Left lung (tissue), 10 donors: ENCODE measurements around the gene CAMK2D. TPM values are rescaled to one million over a fixed set of nuclear protein-coding genes. Genes with fewer than 3 reads are reported as not detected.

ENCODE experiments used
- ATAC-seq: fragments of 200-7000 bp; cut with Tn5 transposase; one replicate; pipeline ENCODE4 v1.9.1; 2020; ENCODE audit warnings: moderate library complexity
- DNase-seq, 4 donors: peaks; one replicate each; pipeline ENCODE4 v3.0.0-alpha.2; 2013 to 2020
- H3K27ac ChIP-seq, 2 donors: fragments of 200-600 bp; sonication (generic) in 1 of 2; one replicate each; pipeline versions ENCODE4 v1.5.0 to v1.8.0; 2020 to 2021
- H3K27me3 ChIP-seq, 2 donors: fragments of 200-600 bp; sonication (generic) in 1 of 2; one replicate each; pipeline versions ENCODE4 v1.5.0 to v1.8.0; 2020 to 2021
- H3K36me3 ChIP-seq, 2 donors: fragments of 200-600 bp; sonication (generic) in 1 of 2; one replicate each; pipeline versions ENCODE4 v1.5.0 to v1.8.0; 2020 to 2021
- H3K4me1 ChIP-seq, 2 donors: fragments of 200-600 bp; one replicate each; pipeline ENCODE4 v1.8.0; 2021
- H3K4me3 ChIP-seq, 2 donors: fragments of 200-600 bp; sonication (generic) in 1 of 2; one replicate each; pipeline versions ENCODE4 v1.5.0 to v1.8.0; 2020 to 2021; ENCODE audit warnings: mild to moderate bottlenecking in 1 of 2
- H3K9me3 ChIP-seq, 2 donors: fragments of 200-600 bp; sonication (generic) in 1 of 2; one replicate each; pipeline versions ENCODE4 v1.5.0 to v1.8.0; 2020 to 2021
- intact Hi-C, 2 donors: fragments of 100-400 bp; cut with DNase I; formaldehyde crosslinking; loops; one replicate each; pipeline versions ENCODE4 v1.11.2 to v1.14.2; 2022
- polyA plus RNA-seq, 6 donors: library from polyadenylated mRNA; unstranded; fragments of 120-200 nt; gene quantifications; one replicate each; pipeline ENCODE4 v1.2.1, GENCODE V29; 2013; ENCODE audit not compliant: insufficient read length in 6 of 6
- total RNA-seq, 2 donors: library from RNA; stranded (reverse); fragmentation: NEBNext Ultra II Directional; extraction: Animal tissue kit (Norgen Biotek cat#: 25700); gene quantifications; one replicate each; pipeline ENCODE4 v1.2.1, GENCODE V29; 2021
- TF ChIP-seq, protein P1 (sequence below), 2 donors: fragments of 200-600 bp; sonication (generic) in 1 of 2; IDR thresholded peaks; one replicate each; pipeline versions ENCODE4 v1.5.0 to v1.8.0; 2021; ENCODE audit warnings: antibody characterized with exemption in 2 of 2
- donor health status: DM: no; HTN: yes; CAD: no.
- donor health status: DM: no; HTN: no; CAD: no.

CAMK2D gene
- total and polyA plus RNA-seq, 8 donors: 50.3 to 93.2 (median 68.4) TPM

DNA sequence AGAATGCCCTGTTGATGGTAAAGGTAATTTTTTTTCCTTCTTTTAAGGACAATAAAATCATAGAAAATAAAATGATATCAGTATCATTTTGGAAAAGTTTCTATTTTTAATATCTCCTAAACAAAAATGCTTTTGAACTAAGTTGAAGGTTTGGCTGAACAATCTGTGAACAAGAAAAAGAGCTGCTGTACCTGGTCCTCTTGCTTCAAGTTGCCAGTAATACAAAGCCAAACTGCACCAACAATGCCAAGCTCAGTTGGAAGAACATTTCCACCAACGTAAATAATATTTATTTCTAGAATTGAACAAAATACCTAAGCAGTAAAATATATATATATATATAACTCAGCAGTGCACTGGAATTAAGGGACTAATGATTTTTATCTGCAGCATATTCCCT, 132.8 kb downstream of the CAMK2D start:
- no peak for DNase-seq
- Histone ChIP-seq H3K4me3 (no peak overlapping the region), H3K27ac (no peak overlapping the region), H3K36me3 (no peaks in the 10 kb centered on the region), H3K4me1 (no peaks in the 10 kb centered on the region), H3K9me3 (no peaks in the 10 kb centered on the region), H3K27me3 (no peaks in the 10 kb centered on the region)
- TF ChIP-seq, protein P1, sequence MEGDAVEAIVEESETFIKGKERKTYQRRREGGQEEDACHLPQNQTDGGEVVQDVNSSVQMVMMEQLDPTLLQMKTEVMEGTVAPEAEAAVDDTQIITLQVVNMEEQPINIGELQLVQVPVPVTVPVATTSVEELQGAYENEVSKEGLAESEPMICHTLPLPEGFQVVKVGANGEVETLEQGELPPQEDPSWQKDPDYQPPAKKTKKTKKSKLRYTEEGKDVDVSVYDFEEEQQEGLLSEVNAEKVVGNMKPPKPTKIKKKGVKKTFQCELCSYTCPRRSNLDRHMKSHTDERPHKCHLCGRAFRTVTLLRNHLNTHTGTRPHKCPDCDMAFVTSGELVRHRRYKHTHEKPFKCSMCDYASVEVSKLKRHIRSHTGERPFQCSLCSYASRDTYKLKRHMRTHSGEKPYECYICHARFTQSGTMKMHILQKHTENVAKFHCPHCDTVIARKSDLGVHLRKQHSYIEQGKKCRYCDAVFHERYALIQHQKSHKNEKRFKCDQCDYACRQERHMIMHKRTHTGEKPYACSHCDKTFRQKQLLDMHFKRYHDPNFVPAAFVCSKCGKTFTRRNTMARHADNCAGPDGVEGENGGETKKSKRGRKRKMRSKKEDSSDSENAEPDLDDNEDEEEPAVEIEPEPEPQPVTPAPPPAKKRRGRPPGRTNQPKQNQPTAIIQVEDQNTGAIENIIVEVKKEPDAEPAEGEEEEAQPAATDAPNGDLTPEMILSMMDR (IDR thresholded peaks at IDR 0.05): no peak
- intact Hi-C loops: no loop called here
- no peak for ATAC-seq

DNA sequence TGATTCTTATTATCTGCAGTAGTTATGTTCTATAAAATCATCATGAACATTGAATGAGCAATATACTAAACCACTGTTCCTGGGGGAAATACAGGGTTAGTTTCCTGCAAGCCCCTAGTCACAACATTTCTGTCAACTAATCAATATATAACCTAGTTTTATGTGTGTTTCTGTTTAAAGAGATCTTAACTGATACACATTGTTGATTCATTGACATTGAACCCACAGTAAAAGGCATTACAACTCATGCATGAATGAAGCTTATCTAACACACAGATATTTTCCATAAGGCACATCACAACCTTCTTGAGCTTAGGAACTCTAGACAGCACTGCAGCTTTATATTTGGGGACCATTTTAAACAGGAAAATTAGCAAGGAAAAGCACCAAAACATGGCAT, 134.2 kb downstream of the CAMK2D start:
- H3K36me3 ChIP-seq: no peaks in the 10 kb centered on the region
- H3K4me3 ChIP-seq: no peak overlapping the region
- H3K27ac ChIP-seq: no peak overlapping the region
- no peaks in the 10 kb centered on the region for H3K4me1 ChIP-seq
- DNase-seq: no peak
- intact Hi-C loops: no loop called here
- no peaks in the 10 kb centered on the region for H3K27me3 ChIP-seq
- no peaks in the 10 kb centered on the region for H3K9me3 ChIP-seq
- TF ChIP-seq, protein P1 (IDR thresholded peaks at IDR 0.05): no peak
- ATAC-seq: no peak

- no peak overlapping the region for H3K27ac ChIP-seq
- no peaks in the 10 kb centered on the region for H3K36me3 ChIP-seq
- intact Hi-C loops: no loop called here
- ATAC-seq: no peak
- TF ChIP-seq, protein P1 (IDR thresholded peaks at IDR 0.05): no peak
- H3K9me3 ChIP-seq: no peaks in the 10 kb centered on the region
- no peaks in the 10 kb centered on the region for H3K27me3 ChIP-seq
- no peak for DNase-seq
- H3K4me1 ChIP-seq: no peaks in the 10 kb centered on the region
- H3K4me3 ChIP-seq: no peak overlapping the region
Observed at GRCh38 chr4:113625902-113626301, 135.6 kb downstream of the CAMK2D start.

DNA sequence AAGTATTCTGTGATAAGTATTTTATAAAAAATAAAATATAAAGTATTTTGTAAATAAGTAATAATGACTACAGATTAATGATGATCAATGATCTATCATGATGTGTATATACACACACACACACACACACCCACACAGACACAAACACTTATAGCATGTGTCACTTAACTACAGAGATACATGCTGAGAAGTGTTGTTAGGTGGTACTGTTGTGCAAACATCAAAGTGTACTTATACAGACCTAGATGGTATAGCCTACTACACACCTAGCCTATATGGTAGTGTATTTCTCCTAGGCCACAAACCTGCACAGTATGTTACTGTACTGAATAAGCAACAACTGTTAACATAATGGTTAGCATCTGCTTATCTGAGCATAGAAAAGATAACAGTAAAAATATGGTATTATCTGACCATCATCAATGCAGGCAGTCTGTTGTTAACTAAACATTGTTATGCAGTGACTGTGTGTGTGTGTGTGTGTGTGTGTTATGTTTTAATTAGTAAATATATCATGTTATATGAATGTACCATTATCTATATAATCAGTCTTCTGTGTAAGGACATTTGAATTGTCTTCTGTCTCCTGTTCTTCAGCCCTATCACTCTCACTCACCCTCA, 138.2 kb downstream of the CAMK2D start:
- Histone ChIP-seq H3K27ac (no peak overlapping the region), H3K27me3 (no peaks in the 10 kb centered on the region), H3K4me1 (peaks cover 0 to 4% of the 10 kb centered on the region in 2 donors), H3K4me3 (no peak overlapping the region), H3K9me3 (no peaks in the 10 kb centered on the region), H3K36me3 (no peaks in the 10 kb centered on the region)
- intact Hi-C loops: no loop called here
- DNase-seq: no peak
- no peak for ATAC-seq
- TF ChIP-seq, protein P1 (IDR thresholded peaks at IDR 0.05): no peak

DNA sequence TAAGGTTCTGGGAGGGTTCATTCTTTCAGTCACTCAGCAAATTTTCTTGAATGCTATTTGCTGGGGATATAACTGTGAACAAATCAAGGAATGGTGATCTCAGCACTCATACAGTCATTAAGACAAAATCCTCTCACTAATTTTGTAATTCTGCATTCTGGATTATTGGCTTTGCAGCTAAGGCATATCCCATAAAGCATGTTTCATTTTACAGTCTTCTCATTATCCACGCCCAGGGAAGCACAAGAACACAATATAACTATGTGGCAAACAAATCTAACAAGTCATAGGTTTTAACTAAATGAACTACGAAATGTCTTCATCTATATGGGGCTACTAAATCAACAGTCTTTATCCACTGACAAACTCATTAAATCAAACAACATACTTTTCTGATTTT, 139.9 kb downstream of the CAMK2D start:
- Histone ChIP-seq H3K36me3 (no peaks in the 10 kb centered on the region), H3K27me3 (no peaks in the 10 kb centered on the region), H3K4me1 (peaks cover 0 to 5% of the 10 kb centered on the region in 2 donors), H3K4me3 (no peak overlapping the region), H3K27ac (no peak overlapping the region), H3K9me3 (no peaks in the 10 kb centered on the region)
- intact Hi-C loops: no loop called here
- ATAC-seq (no peak), DNase-seq (no peak)
- TF ChIP-seq, protein P1 (IDR thresholded peaks at IDR 0.05): no peak
